Measurements from ENCODE around the gene NBL1. TPM values are rescaled to one million over a fixed set of nuclear protein-coding genes. Genes with fewer than 3 reads are reported as not detected.

NBL1 gene
- total and polyA plus RNA-seq, 4 donors: 0.72 to 4.4 (median 1.7) TPM

- no peak for DNase-seq (ENCODE audit: low spot score)
- no peak for TF ChIP-seq CTCF (IDR thresholded peaks at IDR 0.05; ENCODE audit: low read depth, low read length, missing input control)
- TF ChIP-seq JUND (IDR thresholded peaks at IDR 0.05): no peak
- no peak for TF ChIP-seq REST (IDR thresholded peaks at IDR 0.05)
- TF ChIP-seq NR2F2 (IDR thresholded peaks at IDR 0.05): no peak
- no peak for TF ChIP-seq EGR1 (IDR thresholded peaks at IDR 0.05; ENCODE audit: low read depth in 2 of 2)
- WGBS: 97% methylated on average over 8 of the region's 8 CpGs
- H3K27me3 ChIP-seq (ENCODE audit: control insufficient read depth in 4 of 4, insufficient read depth in 4 of 4, low read length in 3 of 4): no peaks in the 10 kb centered on the region
- H3K27ac ChIP-seq (ENCODE audit: low read depth in 1 of 2, low read length in 2 of 2): no peak overlapping the region
- H3K36me3 ChIP-seq (ENCODE audit: control insufficient read depth in 4 of 4, insufficient read depth in 3 of 4, low read depth in 1 of 4, low read length in 3 of 4): peaks cover 7 to 19% (median 16%) of the 10 kb centered on the region in 4 donors
- H3K9ac ChIP-seq (ENCODE audit: low read depth in 1 of 2, low read length in 2 of 2): no peak overlapping the region
- H3K9me3 ChIP-seq (ENCODE audit: control insufficient read depth in 4 of 4, low read length in 3 of 4): no peaks in the 10 kb centered on the region
- no peaks in the 10 kb centered on the region for H3K4me1 ChIP-seq (ENCODE audit: control insufficient read depth in 4 of 4, insufficient read depth in 4 of 4, low read length in 3 of 4)
- no peak overlapping the region for H3K4me3 ChIP-seq (ENCODE audit: low read depth in 1 of 3, low read length in 3 of 3)
These were observed 18.7 kb upstream of the NBL1 start for GRCh38 chr1:19625291-19625937.

GRCh38 chr1:19628879-19629278, 15.2 kb upstream of the NBL1 start:
- no peaks in the 10 kb centered on the region for H3K4me1 ChIP-seq (ENCODE audit: control insufficient read depth in 4 of 4, insufficient read depth in 4 of 4, low read length in 3 of 4)
- no peak for TF ChIP-seq NR2F2 (IDR thresholded peaks at IDR 0.05)
- no peak for TF ChIP-seq FOXA2 (IDR thresholded peaks at IDR 0.05)
- no peak for TF ChIP-seq GABPA (IDR thresholded peaks at IDR 0.05 in 1 of 2, conservative IDR thresholded peaks at IDR 0.05 in 1 of 2)
- TF ChIP-seq RAD21 (IDR thresholded peaks at IDR 0.05): no peak
- no peak for TF ChIP-seq REST (IDR thresholded peaks at IDR 0.05)

More at GRCh38 chr1:19628879-19629278, 15.2 kb upstream of the NBL1 start:
- H3K36me3 ChIP-seq (ENCODE audit: control insufficient read depth in 4 of 4, insufficient read depth in 3 of 4, low read depth in 1 of 4, low read length in 3 of 4): peaks cover 7 to 16% (median 15%) of the 10 kb centered on the region in 4 donors
- no peaks in the 10 kb centered on the region for H3K9me3 ChIP-seq (ENCODE audit: control insufficient read depth in 4 of 4, low read length in 3 of 4)
- no peak overlapping the region for H3K27ac ChIP-seq (ENCODE audit: low read depth in 1 of 2, low read length in 2 of 2)
- no peak overlapping the region for H3K9ac ChIP-seq (ENCODE audit: low read depth in 1 of 2, low read length in 2 of 2)
- H3K27me3 ChIP-seq (ENCODE audit: control insufficient read depth in 4 of 4, insufficient read depth in 4 of 4, low read length in 3 of 4): no peaks in the 10 kb centered on the region
- DNase-seq (ENCODE audit: low spot score): no peak
- 93% methylated on average over 3 of the region's 3 CpGs for WGBS
- no peak overlapping the region for H3K4me3 ChIP-seq (ENCODE audit: low read depth in 1 of 3, low read length in 3 of 3)
